T-helper 9 cell (primary cell): ENCODE data around the gene PCDHGA8.
"Not testable (repeated sequence)": the region's sequence is repeated elsewhere in the genome, so short reads cannot be mapped to it uniquely, and the experiment has no call there.

ENCODE experiments used
- DNase-seq: peaks from one replicate; pipeline ENCODE4 v3.0.0-alpha.2; 2020

The PCDHGA8 gene

DNA sequence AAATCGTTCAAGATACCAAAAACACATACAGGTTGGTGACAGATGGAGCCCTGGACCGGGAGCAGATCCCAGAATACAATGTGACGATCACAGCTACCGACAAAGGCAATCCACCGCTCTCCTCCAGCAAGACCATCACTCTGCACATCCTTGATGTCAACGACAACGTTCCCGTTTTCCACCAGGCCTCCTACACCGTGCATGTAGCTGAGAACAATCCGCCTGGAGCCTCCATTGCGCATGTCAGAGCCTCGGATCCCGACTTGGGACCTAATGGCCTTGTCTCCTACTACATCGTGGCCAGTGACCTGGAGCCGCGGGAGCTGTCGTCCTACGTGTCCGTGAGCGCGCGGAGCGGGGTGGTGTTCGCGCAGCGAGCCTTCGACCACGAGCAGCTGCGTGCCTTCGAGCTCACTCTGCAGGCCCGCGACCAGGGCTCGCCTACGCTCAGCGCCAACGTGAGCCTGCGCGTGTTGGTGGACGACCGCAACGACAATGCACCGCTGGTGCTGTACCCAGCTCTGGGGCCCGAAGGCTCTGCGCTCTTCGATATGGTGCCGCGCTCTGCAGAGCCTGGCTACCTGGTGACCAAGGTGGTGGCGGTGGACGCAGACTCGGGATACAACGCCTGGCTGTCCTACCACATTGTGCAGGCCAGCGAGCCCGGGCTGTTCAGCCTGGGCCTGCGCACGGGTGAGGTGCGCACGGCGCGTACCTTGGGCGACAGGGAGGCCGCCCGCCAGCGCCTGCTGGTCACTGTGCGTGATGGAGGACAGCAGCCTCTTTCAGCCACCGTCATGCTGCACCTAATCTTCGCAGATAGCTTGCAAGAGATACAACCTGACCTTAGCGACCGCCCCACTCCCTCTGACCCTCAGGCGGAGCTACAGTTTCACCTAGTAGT is 20.6 kb upstream of the PCDHGA8 start:
- no peak for DNase-seq

DNA sequence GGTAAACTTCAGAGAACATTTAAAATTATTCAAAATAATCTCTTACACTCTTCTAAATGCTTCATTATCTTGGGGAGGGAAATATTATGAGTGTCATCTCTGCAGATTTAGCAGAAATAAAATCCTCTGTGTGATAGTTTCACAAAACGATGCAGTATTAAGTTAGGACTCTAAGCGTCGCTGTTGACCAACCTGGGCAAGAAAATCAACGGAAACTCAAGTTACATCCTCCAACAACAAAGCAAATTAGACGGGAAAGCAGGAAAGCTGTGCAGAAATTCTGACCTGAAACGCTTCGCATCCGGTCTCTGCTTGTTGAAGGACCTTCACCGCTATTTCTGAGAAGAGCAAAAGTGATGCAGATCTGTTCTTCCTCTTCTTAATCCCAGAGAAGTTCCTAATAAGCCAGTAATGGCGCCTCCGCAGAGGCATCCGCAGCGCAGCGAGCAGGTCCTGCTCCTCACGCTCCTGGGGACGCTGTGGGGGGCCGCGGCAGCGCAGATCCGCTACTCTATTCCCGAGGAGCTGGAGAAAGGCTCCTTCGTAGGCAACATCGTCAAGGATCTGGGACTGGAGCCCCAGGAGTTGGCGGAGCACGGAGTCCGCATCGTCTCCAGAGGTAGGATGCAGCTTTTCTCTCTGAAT is 18.6 kb upstream of the PCDHGA8 start, which contains the start of gene PCDHGA6:
PCDHGA6 (plus strand) TSS at position 219 of the 645 bp plus-strand sequence; CDS start at position 412, 193 bp downstream.
- no peak for DNase-seq

DNA sequence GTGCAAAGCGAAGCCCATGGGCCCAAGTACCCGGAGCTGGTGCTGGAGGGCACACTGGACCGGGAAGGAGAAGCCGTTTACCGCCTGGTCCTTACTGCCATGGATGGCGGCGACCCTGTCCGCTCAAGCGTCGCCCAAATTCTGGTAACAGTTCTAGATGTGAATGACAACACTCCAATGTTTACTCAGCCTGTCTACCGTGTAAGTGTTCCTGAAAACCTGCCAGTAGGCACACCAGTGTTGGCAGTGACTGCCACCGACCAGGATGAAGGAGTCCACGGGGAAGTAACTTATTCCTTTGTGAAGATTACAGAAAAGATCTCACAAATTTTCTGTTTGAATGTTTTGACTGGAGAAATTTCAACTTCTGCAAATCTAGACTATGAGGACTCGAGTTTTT is 17.8 kb upstream of the PCDHGA8 start:
- DNase-seq = no peak

DNA sequence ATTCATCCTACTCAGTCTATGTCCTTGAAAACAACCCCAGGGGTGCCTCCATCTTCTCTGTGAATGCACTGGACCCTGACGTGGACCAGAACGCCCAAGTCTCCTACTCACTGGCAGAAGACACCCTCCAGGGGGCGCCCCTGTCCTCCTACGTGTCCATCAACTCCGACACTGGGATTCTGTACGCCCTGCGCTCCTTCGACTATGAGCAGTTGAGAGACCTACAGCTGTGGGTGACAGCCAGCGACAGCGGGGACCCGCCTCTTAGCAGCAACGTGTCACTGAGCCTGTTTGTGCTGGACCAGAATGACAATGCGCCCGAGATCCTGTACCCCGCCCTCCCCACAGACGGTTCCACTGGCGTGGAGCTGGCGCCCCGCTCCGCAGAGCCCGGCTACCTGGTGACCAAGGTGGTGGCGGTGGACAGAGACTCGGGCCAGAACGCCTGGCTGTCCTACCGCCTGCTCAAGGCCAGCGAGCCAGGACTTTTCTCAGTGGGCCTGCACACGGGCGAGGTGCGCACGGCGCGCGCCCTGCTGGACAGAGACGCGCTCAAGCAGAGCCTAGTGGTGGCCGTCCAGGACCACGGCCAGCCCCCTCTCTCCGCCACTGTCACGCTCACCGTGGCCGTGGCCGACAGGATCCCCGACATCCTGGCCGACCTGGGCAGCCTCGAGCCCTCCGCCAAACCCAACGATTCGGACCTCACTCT is 16.8 kb upstream of the PCDHGA8 start:
- not testable (repeated sequence) for DNase-seq

DNA sequence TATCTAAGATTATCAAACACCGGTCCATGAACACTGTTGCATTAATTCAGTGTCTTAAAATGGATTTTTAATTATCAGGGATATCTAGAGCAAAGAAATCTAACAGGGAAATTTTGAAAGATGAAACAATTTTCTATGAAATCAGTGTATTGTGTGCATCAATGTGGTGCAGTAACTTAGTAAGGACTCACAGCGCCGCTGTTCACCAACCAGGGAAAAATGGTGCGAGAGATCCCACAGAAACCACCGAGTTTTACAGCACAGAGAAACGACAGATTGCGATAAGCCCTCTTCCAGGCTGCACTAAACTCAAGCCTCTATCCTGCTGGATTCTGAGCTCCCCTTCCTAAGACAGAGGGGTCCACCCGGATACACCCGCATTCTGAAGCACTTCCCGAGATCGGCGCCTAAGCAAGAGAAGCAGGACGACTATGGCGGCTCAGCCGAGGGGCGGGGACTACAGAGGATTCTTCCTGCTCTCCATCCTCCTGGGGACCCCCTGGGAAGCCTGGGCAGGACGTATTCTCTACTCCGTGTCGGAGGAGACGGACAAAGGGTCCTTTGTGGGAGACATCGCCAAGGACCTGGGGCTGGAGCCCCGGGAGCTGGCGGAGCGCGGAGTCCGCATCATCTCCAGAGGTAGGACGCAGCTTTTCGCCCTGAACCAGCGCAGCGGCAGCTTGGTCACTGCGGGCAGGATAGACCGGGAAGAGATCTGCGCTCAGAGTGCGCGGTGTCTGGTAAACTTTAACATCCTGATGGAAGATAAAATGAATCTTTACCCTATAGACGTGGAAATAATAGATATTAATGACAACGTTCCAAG is 9.8 kb upstream of the PCDHGA8 start, which contains the start of gene PCDHGA7:
PCDHGA7 (plus strand) TSS at position 274 of the 826 bp plus-strand sequence; CDS start at position 432, 158 bp downstream.
- no peak for DNase-seq

DNA sequence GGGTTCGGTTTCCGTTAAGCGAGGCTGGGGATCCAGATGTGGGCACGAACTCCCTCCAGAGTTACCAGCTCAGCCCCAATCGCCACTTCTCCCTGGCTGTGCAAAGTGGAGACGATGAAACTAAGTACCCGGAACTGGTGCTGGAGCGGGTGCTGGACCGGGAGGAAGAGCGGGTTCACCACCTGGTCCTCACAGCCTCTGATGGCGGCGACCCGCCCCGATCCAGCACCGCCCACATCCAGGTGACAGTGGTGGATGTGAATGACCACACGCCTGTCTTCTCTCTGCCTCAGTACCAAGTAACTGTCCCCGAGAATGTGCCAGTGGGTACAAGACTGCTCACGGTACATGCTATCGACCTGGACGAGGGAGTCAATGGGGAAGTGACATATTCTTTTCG is 9.1 kb upstream of the PCDHGA8 start:
- DNase-seq = no peak

DNA sequence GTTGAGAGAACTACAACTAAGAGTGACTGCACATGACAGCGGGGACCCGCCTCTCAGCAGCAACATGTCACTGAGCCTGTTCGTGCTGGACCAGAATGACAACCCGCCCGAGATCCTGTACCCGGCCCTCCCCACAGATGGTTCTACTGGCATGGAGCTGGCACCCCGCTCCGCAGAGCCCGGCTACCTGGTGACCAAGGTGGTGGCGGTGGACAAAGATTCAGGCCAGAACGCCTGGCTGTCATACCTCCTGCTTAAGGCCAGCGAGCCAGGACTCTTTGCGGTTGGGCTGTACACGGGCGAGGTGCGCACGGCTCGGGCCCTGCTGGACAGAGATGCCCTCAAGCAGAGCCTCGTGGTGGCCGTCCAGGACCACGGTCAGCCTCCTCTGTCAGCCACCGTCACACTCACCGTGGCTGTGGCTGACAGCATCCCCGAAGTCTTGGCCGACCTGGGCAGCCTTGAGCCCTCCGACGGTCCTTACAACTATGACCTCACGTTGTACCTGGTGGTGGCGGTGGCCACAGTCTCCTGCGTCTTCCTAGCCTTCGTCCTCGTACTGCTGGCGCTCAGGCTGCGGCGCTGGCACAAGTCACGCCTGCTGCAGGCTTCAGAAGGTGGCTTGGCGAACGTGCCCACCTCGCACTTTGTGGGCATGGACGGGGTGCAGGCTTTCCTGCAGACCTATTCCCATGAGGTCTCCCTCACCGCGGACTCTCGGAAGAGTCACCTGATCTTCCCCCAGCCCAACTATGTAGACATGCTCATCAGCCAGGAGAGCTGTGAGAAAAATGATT is 7.8 kb upstream of the PCDHGA8 start:
- DNase-seq = no peak

DNA sequence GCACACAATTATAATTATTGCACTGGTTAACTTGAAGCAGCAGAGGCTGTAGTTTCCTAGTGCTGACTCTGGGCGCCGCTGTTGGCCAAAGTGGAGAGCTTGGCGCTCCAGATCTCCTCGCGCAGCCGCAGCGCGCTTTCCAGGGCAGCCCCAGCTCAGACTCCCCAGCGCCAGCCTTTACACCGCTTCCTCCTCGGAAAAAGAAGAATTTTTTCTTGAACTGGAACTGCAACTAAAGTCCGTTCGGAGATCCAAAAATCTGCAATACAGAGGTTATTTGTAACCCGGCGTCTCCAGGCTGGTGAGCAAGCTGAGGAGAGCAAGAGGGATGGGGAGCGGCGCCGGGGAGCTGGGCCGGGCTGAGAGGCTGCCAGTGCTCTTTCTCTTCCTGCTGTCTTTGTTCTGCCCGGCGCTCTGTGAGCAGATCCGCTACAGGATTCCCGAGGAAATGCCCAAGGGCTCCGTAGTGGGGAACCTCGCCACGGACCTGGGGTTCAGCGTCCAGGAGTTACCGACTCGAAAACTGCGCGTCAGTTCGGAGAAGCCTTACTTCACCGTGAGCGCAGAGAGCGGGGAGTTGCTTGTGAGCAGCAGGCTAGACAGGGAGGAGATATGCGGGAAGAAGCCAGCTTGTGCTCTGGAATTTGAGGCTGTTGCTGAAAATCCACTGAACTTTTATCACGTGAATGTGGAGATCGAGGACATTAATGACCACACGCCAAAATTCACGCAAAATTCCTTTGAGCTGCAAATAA is 4.7 kb upstream of the PCDHGA8 start, which contains the start of gene PCDHGB4:
PCDHGB4 (plus strand) TSS at position 142 of the 755 bp plus-strand sequence; CDS start at position 329, 187 bp downstream.
- not testable (repeated sequence) for DNase-seq

DNA sequence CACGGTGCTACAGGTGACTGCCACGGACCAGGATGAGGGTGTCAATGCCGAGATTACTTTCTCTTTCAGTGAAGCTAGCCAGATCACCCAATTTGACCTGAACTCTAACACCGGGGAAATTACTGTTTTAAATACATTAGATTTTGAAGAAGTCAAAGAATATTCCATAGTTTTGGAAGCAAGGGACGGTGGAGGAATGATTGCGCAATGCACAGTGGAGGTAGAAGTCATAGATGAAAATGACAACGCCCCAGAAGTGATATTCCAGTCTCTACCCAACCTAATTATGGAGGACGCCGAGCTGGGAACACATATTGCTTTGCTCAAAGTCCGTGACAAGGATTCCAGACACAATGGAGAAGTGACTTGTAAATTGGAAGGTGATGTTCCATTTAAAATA is 3.8 kb upstream of the PCDHGA8 start:
- no peak for DNase-seq

DNA sequence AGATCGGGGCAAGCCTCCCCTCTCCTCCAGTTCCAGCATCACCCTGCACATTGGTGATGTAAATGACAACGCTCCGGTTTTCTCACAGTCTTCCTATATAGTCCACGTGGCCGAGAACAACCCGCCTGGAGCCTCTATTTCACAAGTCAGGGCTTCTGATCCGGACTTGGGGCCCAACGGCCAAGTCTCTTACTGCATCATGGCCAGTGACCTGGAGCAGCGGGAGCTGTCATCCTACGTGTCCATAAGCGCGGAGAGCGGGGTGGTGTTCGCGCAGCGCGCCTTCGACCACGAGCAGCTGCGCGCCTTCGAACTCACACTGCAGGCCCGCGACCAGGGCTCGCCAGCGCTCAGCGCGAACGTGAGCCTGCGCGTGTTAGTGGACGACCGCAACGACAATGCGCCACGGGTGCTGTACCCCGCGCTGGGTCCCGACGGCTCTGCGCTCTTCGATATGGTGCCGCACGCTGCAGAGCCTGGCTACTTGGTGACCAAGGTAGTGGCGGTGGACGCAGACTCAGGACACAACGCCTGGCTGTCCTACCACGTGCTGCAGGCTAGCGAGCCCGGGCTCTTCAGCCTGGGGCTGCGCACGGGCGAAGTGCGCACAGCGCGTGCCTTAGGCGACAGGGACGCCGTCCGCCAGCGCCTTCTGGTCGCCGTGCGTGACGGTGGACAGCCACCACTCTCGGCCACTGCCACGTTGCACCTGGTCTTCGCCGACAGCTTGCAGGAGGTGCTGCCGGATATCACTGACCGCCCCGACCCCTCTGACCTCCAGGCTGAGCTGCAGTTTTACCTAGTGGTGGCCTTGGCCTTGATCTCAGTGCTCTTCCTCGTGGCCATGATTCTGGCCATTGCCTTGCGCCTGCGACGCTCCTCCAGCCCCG is 3.0 kb upstream of the PCDHGA8 start:
- no peak for DNase-seq

DNA sequence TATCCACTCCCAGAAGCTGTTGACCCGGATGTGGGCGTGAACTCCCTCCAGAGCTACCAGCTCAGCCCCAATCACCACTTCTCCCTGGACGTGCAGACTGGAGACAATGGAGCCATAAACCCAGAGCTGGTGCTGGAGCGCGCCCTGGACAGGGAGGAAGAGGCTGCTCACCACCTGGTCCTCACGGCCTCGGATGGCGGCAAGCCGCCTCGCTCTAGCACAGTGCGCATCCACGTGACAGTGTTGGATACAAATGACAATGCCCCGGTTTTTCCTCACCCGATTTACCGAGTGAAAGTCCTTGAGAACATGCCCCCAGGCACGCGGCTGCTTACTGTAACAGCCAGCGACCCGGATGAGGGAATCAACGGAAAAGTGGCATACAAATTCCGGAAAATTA is 834 bp downstream of the PCDHGA8 start:
- no peak for DNase-seq

DNA sequence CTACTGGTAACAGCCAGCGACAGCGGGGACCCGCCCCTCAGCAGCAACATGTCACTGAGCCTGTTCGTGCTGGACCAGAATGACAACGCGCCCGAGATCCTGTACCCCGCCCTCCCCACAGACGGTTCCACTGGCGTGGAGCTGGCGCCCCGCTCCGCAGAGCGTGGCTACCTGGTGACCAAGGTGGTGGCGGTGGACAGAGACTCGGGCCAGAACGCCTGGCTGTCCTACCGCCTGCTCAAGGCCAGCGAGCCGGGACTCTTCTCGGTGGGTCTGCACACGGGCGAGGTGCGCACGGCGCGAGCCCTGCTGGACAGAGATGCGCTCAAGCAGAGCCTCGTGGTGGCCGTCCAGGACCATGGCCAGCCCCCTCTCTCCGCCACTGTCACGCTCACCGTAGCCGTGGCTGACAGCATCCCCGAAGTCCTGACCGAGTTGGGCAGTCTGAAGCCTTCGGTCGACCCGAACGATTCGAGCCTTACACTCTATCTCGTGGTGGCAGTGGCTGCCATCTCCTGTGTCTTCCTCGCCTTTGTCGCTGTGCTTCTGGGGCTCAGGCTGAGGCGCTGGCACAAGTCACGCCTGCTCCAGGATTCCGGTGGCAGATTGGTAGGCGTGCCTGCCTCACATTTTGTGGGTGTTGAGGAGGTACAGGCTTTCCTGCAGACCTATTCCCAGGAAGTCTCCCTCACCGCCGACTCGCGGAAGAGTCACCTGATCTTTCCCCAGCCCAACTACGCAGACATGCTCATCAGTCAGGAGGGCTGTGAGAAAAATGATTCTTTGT is 2.2 kb downstream of the PCDHGA8 start:
- not testable (repeated sequence) for DNase-seq

DNA sequence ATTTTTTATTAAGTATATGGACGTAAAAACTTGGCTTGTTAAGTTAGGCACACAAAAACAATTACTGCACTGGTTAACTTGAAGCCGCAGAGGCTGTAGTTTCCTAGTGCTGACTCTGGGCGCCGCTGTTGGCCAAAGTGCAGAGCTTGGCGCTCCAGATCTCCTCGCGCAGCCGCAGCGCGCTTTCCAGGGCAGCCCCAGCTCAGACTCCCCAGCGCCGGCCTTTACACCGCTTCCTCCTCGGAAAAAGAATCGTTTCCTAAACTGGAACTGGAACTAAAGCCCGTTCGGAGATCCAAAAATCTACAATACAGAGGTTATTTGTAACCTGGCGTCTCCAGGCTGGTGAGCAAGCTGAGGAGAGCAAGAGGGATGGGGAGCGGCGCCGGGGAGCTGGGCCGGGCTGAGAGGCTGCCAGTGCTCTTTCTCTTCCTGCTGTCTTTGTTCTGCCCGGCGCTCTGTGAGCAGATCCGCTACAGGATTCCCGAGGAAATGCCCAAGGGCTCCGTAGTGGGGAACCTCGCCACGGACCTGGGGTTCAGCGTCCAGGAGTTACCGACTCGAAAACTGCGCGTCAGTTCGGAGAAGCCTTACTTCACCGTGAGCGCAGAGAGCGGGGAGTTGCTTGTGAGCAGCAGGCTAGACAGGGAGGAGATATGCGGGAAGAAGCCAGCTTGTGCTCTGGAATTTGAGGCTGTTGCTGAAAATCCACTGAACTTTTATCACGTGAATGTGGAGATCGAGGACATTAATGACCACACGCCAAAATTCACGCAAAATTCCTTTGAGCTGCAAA is 5.5 kb downstream of the PCDHGA8 start, which contains the start of gene PCDHGB5:
PCDHGB5 (plus strand) TSS at position 192 of the 796 bp plus-strand sequence; CDS start at position 373, 181 bp downstream.
- not testable (repeated sequence) for DNase-seq

DNA sequence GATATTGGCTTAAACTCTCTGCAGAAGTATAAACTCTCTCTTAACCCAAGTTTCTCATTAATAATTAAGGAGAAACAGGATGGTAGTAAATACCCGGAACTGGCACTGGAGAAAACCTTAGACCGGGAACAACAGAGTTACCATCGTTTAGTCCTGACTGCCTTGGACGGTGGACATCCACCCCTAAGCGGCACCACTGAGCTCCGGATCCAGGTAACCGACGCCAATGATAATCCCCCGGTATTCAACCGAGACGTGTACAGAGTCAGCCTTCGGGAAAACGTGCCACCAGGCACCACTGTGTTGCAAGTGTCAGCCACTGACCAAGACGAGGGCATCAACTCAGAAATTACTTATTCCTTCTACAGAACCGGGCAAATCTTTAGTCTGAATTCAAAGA is 6.2 kb downstream of the PCDHGA8 start:
- DNase-seq = no peak

DNA sequence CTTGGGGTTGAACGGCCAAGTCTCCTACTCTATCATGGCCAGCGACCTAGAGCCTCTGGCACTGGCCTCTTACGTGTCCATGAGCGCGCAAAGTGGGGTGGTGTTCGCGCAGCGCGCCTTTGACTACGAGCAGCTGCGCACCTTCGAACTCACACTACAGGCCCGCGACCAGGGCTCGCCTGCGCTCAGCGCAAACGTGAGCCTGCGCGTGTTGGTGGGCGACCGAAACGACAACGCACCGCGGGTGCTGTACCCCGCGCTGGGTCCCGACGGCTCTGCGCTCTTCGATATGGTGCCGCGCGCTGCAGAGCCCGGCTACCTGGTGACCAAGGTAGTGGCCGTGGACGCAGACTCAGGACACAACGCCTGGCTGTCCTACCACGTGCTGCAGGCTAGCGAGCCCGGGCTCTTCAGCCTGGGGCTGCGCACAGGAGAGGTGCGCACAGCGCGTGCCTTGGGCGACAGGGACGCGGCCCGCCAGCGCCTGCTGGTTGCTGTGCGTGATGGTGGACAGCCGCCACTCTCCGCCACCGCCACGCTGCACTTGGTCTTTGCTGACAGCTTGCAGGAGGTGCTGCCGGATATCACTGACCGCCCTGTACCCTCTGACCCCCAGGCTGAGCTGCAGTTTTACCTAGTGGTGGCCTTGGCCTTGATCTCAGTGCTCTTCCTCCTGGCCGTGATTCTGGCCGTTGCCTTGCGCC is 7.3 kb downstream of the PCDHGA8 start:
- DNase-seq = no peak

DNA sequence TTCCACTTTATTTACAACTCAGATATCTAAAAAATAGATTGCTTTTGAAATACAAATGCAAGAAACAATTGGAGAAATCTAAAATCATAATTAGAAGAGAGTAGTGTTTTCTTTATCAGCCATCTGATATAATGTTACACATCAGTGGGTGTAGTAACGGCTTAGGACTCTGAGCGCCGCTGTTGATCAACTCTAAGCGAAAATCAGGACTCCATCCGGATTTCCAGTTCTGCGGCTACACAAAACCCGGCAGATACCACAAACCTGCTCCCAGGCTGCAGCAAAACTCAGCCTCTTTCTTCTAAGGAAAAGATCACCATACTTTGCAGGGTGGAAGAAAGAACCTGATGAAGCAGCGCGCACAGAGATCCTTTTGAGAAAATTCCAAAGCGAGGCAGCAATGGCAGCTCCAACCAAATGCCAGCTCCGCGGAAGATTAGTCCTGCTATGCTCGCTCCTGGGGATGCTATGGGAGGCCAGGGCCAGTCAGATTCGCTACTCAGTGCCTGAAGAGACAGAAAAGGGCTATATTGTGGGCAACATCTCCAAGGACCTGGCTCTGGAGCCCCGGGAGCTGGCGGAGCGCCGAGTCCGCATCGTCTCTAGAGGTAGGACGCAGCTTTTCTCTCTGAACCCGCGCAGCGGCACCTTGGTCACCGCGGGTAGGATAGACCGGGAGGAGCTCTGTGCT is 10.3 kb downstream of the PCDHGA8 start, which contains the start of gene PCDHGA9:
PCDHGA9 (plus strand) TSS at position 226 of the 691 bp plus-strand sequence; CDS start at position 401, 175 bp downstream.
- no peak for DNase-seq
